Measurements from ENCODE around the gene PPP1R3F. TPM values are rescaled to one million over a fixed set of nuclear protein-coding genes. Genes with fewer than 3 reads are reported as not detected.

PPP1R3F gene
- total RNA-seq, 1 donor from 2014 or later: 5.6 TPM

- no peak overlapping the region for H3K4me3 ChIP-seq
- H3K9me3 ChIP-seq (ENCODE audit: low read depth): no peaks in the 10 kb centered on the region
Observed at GRCh38 chrX:49276207-49276606, 6.6 kb downstream of the PPP1R3F start.

GRCh38 chrX:49276671-49277534, 7.3 kb downstream of the PPP1R3F start:
- peaks cover 2% of the 10 kb centered on the region for H3K27me3 Mint-ChIP-seq (ENCODE audit: insufficient read depth, low read depth)

More at GRCh38 chrX:49276207-49276606, 6.6 kb downstream of the PPP1R3F start:
- H3K9me3 Mint-ChIP-seq: peaks cover 3% of the 10 kb centered on the region
- Histone ChIP-seq H4K20me1 (ENCODE audit: low read depth) (peaks cover 35% of the 10 kb centered on the region), H3K79me2 (ENCODE audit: low read depth) (peaks cover 38% of the 10 kb centered on the region), H3K4me2 (no peak overlapping the region), H2AFZ (replicated peaks) (no peak overlapping the region), H3K36me3 (no peaks in the 10 kb centered on the region), H3K9ac (no peak overlapping the region), H3K27me3 (no peaks in the 10 kb centered on the region), H3F3A (ENCODE audit: low read depth) (no peaks in the 10 kb centered on the region), H3K27ac (no peak overlapping the region), H3K4me1 (no peaks in the 10 kb centered on the region)
- peaks cover 9% of the 10 kb centered on the region for H3K4me1 Mint-ChIP-seq
- H3K27ac Mint-ChIP-seq: no peak overlapping the region
- peaks cover 2% of the 10 kb centered on the region for H3K27me3 Mint-ChIP-seq (ENCODE audit: insufficient read depth, low read depth)
- DNase-seq (ENCODE audit: low spot score): no peak
- peaks cover under 1% of the 10 kb centered on the region for H3K36me3 Mint-ChIP-seq
- H3K4me3 Mint-ChIP-seq: no peak overlapping the region
- TF ChIP-seq EZH2 (IDR thresholded peaks at IDR 0.05) (no peak), EZH2phosphoT487 (IDR thresholded peaks at IDR 0.05) (no peak)
- TF ChIP-seq, protein P1, sequence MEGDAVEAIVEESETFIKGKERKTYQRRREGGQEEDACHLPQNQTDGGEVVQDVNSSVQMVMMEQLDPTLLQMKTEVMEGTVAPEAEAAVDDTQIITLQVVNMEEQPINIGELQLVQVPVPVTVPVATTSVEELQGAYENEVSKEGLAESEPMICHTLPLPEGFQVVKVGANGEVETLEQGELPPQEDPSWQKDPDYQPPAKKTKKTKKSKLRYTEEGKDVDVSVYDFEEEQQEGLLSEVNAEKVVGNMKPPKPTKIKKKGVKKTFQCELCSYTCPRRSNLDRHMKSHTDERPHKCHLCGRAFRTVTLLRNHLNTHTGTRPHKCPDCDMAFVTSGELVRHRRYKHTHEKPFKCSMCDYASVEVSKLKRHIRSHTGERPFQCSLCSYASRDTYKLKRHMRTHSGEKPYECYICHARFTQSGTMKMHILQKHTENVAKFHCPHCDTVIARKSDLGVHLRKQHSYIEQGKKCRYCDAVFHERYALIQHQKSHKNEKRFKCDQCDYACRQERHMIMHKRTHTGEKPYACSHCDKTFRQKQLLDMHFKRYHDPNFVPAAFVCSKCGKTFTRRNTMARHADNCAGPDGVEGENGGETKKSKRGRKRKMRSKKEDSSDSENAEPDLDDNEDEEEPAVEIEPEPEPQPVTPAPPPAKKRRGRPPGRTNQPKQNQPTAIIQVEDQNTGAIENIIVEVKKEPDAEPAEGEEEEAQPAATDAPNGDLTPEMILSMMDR (IDR thresholded peaks at IDR 0.05): no peak

GRCh38 chrX:49277535-49277830, 7.9 kb downstream of the PPP1R3F start:
- no peak for DNase-seq (ENCODE audit: low spot score)
- no peak overlapping the region for H3K4me3 ChIP-seq

More at GRCh38 chrX:49276671-49277534, 7.3 kb downstream of the PPP1R3F start:
- Histone ChIP-seq H3K79me2 (ENCODE audit: low read depth) (peaks cover 31% of the 10 kb centered on the region), H2AFZ (replicated peaks) (no peak overlapping the region), H3K4me3 (no peak overlapping the region), H3K4me1 (no peaks in the 10 kb centered on the region), H3K27ac (no peak overlapping the region), H3F3A (ENCODE audit: low read depth) (no peaks in the 10 kb centered on the region), H3K27me3 (no peaks in the 10 kb centered on the region), H3K9ac (no peak overlapping the region), H3K9me3 (ENCODE audit: low read depth) (no peaks in the 10 kb centered on the region), H4K20me1 (ENCODE audit: low read depth) (peaks cover 35% of the 10 kb centered on the region), H3K36me3 (no peaks in the 10 kb centered on the region), H3K4me2 (no peak overlapping the region)
- peaks cover 2% of the 10 kb centered on the region for H3K9me3 Mint-ChIP-seq
- DNase-seq (ENCODE audit: low spot score): no peak
- peaks cover 6% of the 10 kb centered on the region for H3K4me1 Mint-ChIP-seq
- no peak overlapping the region for H3K4me3 Mint-ChIP-seq
- H3K27ac Mint-ChIP-seq: no peak overlapping the region
- H3K36me3 Mint-ChIP-seq: no peaks in the 10 kb centered on the region
- TF ChIP-seq, protein P1 (IDR thresholded peaks at IDR 0.05): no peak
- TF ChIP-seq EZH2phosphoT487 (IDR thresholded peaks at IDR 0.05) (no peak), EZH2 (IDR thresholded peaks at IDR 0.05) (no peak)

More at GRCh38 chrX:49277535-49277830, 7.9 kb downstream of the PPP1R3F start:
- TF ChIP-seq EZH2phosphoT487 (IDR thresholded peaks at IDR 0.05) (no peak), EZH2 (IDR thresholded peaks at IDR 0.05) (no peak)
- TF ChIP-seq, protein P1 (IDR thresholded peaks at IDR 0.05): no peak
- Mint-ChIP-seq H3K27me3 (ENCODE audit: insufficient read depth, low read depth) (peaks cover 2% of the 10 kb centered on the region), H3K36me3 (no peaks in the 10 kb centered on the region), H3K4me3 (no peak overlapping the region), H3K4me1 (peaks cover 9% of the 10 kb centered on the region), H3K27ac (no peak overlapping the region), H3K9me3 (peaks cover 2% of the 10 kb centered on the region)
- Histone ChIP-seq H3K27me3 (no peaks in the 10 kb centered on the region), H3K9me3 (ENCODE audit: low read depth) (no peaks in the 10 kb centered on the region), H3F3A (ENCODE audit: low read depth) (peaks cover 4% of the 10 kb centered on the region), H3K9ac (no peak overlapping the region), H3K79me2 (ENCODE audit: low read depth) (peaks cover 25% of the 10 kb centered on the region), H3K36me3 (no peaks in the 10 kb centered on the region), H3K27ac (no peak overlapping the region), H3K4me2 (no peak overlapping the region), H2AFZ (replicated peaks) (no peak overlapping the region), H4K20me1 (ENCODE audit: low read depth) (peaks cover 33% of the 10 kb centered on the region), H3K4me1 (no peaks in the 10 kb centered on the region)
